GM12874 (cell line): ENCODE data around the gene THSD1.

Source experiments
- TF ChIP-seq, protein P1 (sequence below): IDR thresholded peaks from 2 replicates; pipeline ENCODE4 v1.5.1; 2011; ENCODE audit warnings: low read depth, mild to moderate bottlenecking, control low read depth, low read length, moderate library complexity; ENCODE audit not compliant: insufficient read depth

THSD1 gene

DNA sequence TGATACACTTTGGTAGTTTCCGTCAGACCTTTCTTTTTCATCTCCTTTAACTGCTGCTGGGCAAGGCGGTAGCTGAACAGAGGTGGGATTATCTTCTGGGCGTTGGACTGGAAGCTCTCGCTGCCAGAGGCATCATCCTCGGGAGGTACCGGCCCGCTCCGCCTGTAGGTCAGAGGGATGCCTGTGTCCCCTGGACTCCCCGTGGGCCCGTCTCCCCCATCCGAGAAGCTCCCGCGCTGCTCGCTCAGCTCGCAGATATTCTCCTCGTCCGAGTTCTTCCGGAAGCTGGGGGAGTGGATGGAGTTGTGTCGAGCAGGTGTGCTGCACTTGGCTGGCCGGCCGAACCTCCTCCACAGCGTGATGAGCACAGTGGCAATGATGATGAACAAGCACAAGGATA is 27.7 kb downstream of the THSD1 start:
- TF ChIP-seq, protein P1, sequence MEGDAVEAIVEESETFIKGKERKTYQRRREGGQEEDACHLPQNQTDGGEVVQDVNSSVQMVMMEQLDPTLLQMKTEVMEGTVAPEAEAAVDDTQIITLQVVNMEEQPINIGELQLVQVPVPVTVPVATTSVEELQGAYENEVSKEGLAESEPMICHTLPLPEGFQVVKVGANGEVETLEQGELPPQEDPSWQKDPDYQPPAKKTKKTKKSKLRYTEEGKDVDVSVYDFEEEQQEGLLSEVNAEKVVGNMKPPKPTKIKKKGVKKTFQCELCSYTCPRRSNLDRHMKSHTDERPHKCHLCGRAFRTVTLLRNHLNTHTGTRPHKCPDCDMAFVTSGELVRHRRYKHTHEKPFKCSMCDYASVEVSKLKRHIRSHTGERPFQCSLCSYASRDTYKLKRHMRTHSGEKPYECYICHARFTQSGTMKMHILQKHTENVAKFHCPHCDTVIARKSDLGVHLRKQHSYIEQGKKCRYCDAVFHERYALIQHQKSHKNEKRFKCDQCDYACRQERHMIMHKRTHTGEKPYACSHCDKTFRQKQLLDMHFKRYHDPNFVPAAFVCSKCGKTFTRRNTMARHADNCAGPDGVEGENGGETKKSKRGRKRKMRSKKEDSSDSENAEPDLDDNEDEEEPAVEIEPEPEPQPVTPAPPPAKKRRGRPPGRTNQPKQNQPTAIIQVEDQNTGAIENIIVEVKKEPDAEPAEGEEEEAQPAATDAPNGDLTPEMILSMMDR: no peak

DNA sequence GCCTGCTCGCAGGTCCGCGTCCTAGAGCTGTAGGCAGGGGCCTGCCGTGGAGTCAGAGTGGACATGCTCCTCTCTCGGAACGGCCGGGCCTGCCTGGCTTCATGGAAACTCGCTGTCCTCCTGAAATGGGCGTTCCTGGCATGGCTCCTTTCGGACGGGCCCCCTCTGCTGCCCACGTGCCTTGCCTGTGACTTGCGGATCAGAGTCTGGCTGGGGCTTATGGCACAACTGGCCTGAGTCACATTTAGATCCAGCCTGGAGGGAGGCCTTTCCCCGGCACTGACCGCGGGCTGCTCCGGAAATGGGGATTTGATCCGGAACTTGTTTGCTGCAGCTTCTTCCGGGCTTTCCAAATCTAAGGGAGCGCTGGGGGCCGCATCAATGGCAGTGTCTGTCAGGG is 28.1 kb downstream of the THSD1 start:
- TF ChIP-seq, protein P1: no peak

DNA sequence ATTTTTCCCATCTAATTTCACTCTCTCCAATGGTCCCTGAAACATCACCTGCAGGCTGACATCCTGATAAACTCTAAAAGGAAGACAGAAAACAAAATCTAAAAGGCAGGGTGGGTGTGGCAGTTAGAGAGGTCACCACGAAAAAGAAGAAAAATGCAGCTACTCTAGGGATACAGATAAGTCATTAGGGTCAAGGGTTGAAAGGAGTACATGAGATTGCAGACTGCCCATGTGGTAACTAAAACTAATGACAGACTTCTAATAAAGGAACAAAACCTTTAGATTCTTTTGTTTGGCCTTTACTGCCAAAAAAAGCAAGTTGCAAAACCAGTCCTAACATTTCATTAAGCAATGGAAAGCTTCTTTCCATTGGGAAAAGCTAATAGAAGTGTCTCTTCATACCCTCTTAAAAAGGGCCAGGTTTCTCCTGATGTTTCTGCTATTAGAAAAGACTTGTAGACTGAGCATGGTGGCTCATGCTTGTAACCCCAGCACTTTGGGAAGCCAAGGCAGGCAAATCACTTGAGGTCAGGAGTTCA is 31.0 kb downstream of the THSD1 start:
- TF ChIP-seq, protein P1: no peak

DNA sequence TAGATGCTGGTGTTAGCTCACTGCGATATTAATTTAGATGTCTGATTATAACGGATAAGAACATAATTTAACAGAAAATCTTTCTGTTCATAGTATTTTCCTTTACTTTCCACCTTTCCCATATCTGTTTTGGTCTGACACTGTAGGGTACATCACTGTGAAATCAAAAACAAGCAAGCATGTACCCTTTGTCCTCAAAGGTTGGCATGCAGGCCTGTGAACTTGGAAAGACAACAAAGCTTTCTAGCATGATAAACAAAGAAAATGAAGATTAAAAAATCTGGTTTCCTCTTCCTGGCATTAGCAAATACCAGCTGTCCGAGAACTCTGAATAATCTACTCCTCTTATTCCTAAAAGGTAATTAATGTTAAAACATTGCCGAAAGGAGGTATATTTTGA is 31.6 kb downstream of the THSD1 start:
- TF ChIP-seq, protein P1: no peak

DNA sequence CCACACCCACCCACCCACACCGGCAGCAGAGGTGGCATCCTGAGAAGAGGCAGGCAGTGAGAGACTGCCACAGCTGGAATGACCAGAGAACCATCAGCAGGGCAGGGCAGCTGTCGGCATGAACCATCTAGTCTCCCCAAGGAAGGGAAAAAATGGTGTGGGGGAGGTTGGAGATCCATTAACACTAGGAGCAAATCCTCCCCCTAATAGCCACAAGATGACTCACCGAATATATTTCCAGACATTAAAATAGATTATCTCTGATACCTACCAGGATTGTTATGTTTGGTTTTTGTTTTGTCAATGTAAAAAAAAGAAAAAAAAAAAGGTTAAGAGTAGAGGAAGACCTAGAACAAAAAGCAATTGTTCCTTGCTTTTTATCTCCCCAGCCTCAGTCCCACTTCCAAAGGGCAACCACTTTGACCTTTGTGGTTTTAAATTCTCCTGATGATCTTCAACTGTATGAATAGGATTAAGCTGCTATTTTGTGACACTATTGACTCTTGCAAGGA is 34.2 kb downstream of the THSD1 start:
- TF ChIP-seq, protein P1: no peak

DNA sequence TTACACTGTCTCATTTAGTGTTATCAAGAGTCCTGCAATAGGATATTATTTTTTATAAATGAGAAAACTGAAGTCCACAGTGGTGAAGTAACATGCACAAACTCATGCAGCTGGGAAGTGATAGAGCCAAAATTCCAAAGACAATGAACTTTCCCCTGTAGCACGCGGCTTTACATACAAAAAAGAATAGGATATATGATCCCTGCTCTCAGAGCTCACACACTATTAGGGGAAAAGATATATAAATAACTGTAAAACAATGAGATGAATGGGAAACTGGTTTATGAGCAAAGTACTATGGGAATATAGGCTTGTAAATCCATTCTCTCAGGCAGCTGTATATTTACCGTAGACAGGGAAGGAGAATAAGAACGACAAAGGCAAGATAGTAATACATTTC is 39.7 kb downstream of the THSD1 start:
- TF ChIP-seq, protein P1: no peak

DNA sequence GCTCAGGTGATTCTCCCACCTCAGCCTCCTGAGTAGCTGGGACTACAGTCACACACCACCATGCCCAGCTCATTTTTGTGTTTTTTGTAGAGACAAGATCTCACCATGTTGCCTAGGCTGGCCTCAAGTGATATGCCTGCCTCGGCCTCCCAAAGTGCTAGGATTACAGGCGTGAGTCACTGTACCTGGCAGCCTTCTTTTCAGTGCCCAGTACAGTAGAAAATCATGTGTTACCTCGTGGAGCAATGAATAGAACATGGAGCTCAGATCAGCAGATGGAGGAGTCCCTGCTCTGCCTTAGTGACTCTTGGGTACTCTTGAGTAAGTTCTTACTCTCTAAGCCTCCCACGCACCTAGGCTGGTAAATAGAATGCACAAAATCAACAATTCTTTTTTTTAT is 44.7 kb downstream of the THSD1 start:
- TF ChIP-seq, protein P1: no peak
